GM21381 (cell line): ENCODE measurements around the gene VTN.
A peak's percentile ranks its signal among the peaks of the same experiment; 100 is the strongest.

ENCODE experiments used
- ATAC-seq: cut with Tn5 transposase; IDR thresholded peaks from one replicate; pipeline ENCODE4 v1.9.1; 2021; ENCODE audit warnings: mild to moderate bottlenecking, moderate library complexity; ENCODE audit not compliant: unreplicated experiment

Gene VTN

DNA sequence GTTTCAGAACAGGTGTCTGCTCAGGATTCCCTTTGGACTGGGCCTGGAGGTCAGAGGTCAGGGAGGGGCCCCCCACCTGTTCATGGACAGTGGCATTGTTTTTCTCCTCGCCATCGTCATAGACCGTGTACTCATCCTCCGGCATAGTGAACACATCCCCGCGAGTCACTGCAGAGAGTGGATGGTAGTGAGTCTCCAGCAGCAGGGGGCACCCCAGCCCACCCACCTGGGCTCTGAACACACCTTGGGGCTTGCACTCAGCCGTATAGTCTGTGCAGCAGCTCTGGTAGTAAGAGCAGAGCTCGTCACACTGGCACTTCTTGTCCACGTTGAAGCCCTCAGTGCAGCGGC is 448 bp downstream of the VTN start:
- no peak for ATAC-seq

DNA sequence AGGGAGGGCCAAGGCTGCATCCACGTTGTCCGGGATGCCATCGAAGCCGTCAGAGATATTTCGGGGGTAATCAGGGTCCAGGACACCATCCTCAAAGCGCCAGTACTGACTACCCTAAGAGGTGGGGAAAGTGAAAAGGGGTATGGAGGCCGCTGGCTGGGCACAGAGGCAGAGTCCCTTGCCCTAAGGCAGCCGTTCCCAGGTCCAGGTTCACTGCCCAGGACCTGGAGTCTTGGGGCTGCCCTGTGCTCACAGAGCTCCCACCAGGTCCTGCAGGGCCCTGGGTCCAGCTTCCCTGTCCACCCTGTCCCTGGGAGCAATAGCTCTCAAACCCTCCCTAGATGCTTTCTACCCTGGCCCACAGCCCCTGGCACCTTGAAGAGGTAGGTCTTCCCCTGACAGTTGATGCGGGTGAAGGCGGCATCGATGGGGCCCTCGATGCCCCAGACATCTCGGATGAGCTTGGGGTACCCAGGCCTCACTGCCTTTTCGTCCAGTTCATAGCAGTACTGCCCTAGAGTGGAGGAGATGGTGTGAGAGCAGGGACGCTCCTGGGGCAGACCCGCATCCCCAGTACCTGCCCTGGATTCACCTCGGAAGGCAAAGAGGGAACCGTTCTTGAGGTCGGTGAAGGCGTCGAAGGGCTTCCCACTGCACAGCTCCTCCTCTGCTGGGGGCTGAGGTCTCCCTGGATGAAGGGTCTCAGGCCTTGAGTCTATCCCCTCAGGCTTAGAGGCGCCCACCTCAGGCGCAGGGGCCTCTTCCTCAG is 1.0 kb downstream of the VTN start:
- ATAC-seq: no peak

DNA sequence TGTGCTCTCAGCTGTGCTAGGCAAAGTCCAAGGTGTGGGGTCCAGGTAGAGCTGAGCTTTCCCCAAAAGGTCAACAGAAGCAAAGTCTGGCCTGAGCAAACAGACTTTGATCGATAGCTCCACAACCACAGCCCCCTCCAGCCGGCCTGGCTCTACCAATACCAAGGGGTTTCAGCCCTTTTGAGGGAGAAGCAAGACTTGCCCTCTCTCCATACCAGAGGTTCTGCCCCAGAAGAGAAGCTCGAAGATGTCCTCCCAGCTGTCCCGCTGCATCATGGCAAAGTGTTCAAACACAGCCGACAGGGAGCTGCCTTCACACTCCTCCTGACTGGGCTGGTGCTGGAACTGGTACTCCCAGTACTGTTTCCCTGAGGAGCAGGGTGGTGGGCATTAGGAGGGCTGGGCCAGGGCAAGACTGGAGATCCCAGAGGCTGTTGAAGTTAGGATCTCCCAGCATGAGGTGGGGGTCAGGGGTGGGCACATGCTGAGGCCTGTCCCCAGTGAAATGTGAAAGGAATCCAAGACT is 1.7 kb downstream of the VTN start:
- ATAC-seq: no peak

DNA sequence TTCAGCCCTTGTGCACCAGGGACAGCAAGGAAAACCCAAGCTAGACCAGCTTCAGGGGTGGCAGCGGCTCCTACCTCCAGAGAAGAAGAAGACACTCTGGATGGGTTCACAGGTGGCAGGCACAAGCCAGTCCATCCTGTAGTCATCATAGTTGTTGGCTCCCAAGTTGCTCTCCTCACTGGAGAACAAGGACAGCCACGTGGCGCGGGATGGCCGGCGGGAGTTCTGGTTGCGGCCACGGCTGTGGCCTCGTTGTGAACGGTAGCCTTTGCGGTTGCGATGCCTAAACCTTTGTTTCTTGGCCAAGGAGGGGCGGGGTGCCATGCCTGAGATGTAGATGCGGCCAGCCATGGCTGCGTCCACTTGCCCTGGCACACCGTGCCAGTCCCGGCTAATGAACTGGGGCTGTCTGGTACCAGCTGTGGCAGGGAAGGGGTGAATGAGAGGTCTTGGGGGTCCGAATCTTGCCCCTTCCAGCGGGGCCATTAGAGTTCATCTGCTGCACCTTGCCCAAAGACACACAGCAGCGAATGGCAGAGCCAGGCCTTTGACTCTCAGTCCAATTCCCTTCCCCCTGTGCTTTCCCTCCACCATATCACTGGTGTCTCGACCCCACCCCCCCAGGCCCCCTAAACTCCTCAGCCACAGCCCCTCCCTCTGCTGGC is 2.3 kb downstream of the VTN start:
- ATAC-seq: no peak

DNA sequence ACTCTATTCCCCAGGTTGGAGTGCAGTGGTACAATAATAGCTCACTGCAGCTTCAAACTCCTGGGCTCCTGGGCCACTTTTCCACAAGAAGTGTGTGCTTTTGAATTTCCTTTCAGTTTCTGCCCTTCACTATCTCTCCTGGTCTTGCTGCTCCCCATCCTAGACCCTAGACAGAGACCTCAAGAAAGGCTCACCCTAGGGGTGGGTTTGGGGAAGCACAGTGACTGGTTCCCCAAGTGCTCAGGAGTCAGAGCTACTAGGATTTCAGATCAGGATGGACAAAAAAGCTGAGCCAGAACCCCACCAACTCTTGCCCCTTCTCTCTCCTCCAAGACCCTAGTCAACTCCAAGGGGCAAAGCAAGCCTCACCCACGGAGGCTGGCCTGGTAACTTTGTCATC is 3.5 kb downstream of the VTN start:
- ATAC-seq: no peak

DNA sequence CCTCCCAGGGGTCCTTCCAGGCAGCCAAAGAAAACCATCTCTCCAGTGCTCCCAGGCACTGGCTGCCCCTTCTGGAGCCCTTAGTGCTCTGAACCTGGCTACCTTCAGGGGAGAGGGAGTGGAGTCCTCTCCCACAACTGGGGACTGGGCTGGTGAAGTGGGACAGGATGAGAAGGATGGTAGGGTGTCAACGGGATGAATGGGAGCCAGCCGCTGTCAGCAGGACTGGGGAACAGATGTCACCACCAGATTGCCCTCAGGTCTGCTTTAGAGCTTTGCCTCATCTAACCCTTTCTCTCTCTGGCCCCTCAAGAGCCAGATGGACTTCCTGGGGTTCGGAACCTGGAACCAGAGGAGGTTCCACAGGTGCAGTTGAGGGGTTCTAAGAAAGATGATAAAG is 4.6 kb downstream of the VTN start:
- ATAC-seq: no peak

DNA sequence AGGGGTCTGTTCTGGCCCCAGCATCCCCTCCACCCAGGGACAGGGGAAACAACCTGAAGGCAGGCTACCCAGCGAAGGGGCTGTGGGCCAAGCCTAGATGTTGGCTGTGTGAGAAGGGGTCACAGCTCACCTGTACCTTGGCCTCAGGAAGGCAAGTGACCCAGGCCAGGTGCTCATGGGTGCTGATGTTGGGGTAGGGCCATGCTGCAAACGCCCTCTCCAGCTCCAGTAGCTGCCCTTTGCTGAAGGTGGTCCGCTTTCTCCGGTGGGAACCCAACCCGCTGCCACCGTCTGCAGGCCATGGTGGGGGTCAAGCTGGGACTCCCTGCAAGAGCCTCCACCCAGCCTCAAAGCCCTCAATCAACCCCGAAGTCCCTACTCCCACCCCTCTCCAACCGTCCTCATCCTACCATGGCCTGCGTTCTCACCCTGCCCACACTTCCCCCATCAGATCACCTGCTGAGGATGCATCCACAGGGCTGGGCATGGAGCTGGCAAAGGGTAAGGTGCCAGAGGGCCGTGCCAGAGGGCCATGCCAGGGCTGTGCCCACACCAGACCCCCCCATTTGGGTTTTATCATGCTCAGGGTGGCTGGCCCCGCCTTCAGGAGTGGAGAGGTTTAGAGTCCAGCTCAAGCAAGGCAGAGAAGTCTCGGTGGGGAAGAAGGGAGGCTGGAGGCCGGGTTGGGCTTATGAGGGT is 5.3 kb downstream of the VTN start, which contains the start of gene SEBOX:
Gene SEBOX (minus strand): TSS at position 535 of the 699 bp plus-strand sequence. CDS start 48 bp downstream, at position 487.
- no peak for ATAC-seq

DNA sequence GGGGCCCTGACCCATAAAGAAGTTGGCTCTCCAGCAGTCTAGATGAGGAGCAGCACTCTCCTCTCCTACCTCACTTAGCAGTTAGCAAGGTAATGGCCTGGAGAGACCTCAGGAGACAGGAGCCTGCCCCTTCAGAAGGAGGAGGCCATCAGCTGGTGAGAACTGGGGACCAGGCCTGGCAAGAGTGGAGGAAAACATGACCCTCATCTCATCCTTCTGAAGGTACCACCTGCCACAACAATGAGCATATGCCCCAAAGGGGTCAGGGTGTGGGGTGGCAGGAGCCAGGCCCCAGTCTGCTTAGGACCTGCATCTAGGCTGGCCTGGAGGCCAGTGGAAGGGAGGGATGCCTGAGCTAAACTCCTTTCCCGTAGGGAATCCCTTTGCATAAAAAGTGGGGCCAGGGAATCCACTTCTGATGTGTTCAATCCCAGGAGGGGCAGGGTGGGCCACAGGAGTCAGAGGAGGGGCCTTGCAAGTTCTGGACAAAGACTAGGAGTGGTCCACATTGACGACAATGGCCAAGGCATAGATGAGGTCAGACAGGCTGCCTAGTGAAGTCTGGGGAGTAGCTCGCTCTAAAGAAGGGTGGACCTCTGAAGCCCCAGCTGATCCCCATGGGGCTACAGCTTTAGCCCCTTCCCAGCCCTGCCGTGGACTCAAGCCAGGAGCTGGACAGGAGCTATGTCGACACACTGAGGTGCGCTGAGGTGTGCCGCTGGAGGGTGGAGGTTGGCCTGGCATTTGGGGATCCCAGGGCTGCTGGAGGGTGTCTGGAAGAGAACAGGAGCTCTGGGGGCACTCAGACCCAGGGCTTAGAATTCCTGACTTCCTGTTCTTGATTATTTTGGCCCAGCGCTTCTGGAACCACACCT is 6.1 kb downstream of the VTN start:
- no peak for ATAC-seq

DNA sequence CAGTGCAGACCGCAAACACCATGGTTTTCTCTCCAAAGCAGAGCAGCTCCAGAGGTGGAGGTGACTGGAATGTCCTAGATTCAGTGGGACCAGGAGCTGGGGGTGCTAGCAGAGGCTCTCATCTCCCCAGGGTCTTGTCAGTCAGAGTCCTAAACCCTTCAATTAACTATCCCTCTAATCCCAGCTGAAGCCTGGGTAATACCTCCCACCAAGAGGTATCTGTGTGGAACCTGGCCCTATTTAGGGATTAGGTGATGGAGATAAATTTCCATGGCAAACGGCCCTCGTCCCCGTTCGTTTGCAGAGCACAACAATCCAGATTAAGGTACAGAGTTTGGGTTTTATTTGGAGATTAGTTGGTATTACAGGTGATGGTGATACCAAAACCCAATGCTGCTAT is 6.9 kb downstream of the VTN start:
- ATAC-seq: no peak

DNA sequence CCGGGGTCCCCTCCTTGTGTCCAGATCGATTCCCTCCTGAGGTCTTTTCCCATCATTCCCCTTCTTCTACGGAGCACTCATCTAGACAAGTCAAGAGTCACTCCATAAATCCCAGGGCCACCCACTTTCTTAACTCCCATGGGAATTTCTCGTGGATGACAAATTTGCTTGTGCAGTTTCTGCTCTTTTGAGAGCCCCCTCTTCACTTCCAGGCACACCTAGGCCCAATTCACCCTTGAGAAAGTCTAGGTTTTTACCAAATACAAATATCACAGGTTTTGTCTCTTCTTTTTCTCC is 12.3 kb downstream of the VTN start:
- no peak for ATAC-seq

DNA sequence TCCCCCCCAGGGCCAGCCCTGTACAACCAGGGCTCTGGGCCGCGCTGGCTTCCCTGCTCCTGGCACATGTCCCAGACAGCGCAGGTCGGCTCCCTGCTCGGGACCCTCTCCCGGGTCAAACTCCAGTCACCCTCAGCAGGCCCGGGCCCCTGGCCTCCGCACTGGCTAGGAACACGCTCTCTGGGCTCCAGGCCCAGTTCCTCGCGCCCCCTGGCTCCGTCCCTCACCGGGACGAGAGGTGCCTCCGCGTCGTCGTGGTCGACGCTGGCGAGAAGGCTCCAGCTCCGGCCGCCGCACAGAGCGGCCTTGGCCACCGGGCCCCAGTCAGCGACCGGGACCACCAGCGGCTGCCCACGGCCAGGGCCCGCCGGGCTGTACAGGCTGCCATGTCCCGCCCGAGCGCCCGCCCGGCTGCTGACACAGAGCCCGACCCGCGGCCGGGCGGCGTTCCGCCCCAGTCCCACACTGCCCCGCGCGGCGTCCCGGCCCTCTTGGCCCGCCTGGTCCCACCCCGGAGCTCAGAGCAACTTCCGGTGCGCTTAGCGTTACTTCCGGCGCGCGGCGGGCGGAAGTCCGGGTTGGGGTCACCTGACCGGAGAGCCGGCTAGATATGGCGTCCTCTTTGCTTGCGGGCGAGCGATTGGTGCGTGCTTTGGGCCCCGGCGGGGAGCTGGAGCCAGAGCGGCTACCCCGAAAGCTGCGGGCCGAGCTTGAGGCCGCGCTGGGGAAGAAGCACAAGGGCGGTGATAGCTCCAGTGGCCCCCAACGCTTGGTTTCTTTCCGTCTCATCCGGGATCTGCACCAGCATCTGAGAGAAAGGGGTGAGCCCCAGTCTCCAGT is 12.8 kb downstream of the VTN start, which contains the start of gene POLDIP2:
Gene POLDIP2 (minus strand): TSS at position 467 of the 840 bp plus-strand sequence. CDS start 79 bp downstream, at position 388.
- ATAC-seq: peak; percentile 97

DNA sequence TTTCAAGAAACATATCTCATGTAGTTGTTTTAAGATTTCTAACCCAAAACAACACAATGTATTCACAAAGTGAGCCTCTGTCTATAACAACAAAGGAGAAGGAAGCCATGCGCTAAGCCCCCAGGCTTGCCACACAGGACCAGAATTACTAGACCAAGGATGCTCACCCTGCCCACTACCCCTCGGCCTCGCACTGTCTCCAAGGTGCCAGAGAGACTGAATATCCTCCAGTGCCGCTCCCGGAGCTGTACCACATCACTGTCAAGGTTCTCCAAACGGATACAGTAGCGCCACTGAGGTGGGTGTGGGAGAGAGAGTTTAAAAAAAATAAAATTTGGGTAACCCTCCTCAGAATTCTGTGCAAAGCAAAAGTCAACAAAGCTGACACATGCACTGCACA is 19.8 kb downstream of the VTN start:
- ATAC-seq: no peak

DNA sequence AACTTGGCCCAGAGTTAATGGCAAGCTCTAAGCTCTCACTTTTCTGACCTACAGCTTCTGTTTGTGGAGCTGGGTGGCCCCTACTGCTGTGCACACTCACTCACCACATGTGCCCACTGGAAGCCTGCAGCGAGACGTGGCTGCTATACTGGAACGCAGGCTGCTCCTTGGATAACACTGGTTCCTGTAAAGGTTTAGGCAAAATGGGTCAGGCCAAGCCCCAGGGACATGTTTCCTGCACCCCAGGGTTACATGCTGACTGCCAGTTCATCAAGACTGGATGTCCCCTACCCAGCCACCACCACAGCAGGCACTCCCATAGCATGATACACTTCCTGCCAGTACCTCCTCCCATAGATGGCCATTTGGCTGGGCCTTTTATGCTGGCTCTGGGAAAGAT is 21.1 kb downstream of the VTN start:
- no peak for ATAC-seq

DNA sequence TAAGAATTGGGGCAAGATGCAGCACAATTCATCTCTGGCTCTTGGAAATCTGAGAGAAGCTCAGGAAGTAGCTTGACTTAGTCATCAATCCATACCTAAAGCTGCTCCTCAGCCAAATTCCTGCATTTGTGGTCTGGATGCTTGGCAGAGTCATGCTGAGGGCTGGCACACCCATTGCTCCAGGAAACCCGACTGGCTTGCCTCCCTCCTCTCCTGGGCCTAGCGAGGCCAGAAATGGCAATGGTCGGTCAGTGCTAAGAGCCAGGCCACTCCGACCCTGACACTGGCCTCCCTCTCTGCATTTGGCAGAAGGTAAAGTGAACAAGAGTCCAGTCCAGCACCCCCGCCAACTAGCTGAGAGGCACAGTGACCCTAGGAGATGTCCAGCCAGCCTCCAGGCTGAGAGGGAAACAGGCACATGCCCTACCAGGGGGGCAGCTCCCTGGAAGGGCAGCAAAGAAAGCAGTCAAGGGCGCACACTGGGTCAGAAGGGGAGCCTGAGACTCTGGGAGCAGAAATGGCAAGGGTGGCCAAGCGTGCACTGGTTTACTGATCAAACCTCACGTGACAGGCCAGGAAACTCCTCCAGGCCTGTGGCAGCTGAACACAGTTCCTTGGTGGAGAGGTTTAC is 22.7 kb downstream of the VTN start:
- ATAC-seq: no peak

DNA sequence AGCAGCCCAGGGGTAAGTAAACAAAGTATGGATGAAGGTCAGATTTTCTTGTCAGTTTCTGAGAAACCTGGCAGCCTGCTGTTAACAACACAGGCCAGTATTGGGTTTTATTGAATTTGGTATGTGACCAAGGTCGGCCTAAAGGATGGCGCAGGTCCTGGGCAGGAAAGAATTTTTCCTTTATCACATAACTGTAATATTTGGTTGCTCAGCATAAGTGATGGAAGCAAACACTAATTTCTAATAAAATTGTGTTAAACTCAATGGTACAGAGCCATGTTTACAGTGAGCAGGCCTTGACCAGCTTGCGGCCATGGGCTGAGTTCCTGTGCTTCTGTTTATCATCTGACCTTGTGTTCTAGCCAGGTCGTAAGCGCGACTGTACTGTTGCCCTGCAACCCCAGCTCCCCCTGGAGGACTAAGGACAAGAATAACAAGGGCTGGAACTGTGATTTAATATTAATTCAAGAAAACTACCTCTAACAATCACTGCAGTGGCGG is 23.3 kb downstream of the VTN start:
- ATAC-seq: no peak

DNA sequence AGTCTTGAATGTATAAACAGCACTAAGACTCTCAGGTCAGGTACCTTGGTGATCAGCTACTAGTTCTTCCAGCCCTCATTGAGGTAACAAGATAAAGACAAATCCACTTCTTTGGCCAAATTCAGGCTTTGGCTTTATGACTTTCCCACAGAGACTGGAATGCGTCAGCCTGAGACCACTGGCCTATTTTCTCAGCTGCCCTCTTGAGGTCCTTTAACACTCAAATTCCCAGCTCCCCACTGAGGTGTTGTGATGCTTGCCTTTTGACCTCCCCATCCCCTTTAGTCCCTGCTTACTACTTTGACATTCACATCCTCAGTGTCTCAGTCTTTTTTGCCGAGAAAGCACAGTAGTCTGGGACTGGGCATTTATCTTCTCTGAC is 23.9 kb downstream of the VTN start:
- ATAC-seq: no peak

DNA sequence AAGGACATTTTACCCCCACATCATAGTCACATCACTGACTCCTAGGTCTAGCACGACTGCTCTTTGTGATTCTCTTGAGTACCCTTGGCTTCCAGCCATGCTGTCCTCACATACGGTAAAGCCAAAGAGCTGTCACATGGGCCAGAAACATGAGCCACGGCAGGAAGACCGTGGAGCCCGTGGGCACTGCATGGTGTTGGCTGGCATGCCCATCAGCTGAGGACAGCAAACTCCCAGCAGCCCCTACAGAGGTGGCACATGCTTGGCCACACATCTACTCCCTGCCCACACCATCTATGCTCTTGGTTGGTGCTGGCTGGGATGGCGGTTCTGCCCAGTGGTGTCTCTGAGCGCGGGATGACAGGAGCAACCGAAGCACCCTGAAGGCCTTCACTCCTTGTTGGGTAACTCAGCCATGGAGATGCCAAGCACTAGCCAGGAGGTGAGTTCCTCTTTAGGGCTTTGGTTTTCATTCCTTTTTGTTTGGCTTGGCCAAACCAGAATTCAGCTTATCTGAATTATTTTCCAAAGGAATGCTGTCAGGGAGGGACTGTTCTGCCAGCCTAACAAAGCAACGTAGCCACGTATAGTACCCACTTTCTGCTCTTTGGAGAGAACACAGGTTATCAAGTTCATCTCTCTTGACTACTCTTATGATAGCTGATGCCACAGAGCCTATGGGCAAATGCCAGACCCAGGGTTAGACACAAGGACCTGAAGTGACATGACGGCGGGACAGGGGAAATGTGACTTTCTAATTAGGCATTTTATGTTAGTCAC is 24.5 kb downstream of the VTN start:
- ATAC-seq: no peak

DNA sequence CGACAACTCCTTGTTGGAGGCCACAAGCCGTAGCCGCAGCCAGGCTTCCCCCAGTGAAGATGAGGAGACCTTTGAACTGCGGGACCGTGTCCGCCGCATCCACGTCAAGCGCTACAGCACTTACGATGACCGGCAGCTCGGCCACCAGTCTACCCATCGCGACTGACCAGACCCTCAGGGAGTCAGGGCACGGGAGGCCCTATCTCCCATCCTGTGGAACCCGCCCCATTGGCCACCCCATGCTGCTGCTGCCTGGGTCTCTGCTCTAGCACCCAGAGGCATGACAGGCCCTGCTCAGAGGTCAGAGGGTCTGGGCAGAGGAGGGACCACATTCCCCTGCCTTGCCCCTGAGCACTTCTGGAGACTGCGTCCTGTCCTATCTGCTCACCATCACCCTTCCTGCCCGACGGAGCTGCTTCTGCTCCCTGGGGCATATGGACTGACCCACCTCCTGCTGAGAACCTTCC is 25.6 kb downstream of the VTN start:
- no peak for ATAC-seq

DNA sequence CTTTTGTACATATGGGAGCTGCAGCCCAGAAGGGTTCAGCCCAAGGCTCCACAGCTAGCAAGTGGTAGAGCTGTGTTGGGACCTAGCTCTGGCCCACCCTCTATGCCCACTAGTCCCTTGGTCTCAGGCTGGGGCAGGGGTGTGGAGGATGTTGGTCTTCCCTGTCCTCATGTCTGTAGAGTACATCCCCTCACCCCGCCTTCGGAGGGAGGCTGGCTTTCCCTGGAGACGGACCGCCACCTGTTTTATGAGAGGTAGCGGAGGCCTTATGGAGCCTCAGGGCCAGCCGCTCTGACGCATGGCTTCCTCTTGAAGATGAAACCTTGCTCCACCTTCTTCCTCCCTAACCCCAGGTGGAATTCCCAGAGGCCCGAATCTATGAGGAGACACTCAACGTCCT is 26.1 kb downstream of the VTN start:
- ATAC-seq: no peak
